Epithelial cell of prostate (primary cell): ENCODE measurements around the gene BCAS3.
"Not testable (repeated sequence)": the region's sequence is repeated elsewhere in the genome, so short reads cannot be mapped to it uniquely, and the experiment has no call there.

Source experiments
- DNase-seq: peaks from one replicate; pipeline ENCODE4 v3.0.0-alpha.2; 2011; ENCODE audit warnings: low read depth, low spot score
- H3K27ac ChIP-seq: fragments of 450-650 bp; 2 replicates; pipeline ENCODE4 v1.5.1; 2017; ENCODE audit warnings: mild to moderate bottlenecking

BCAS3 gene

DNA sequence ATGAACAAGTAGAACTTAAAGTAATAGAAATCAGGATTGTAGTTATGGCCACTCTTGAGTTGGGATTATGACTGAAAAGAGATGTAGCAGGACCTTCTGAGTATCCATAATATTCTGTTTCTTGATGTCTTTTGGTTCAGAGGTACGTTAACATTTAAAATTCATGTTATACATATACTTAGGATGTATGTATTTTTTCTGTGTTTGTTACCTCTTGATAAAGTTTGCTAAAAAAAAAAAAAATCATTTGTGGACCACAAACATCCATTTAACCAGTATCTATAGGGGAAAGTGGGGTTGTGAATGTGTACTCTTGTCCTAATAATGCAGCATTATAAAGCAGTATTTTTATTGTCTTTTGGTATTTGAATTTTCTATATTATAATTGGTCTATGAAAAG, 65.6 kb downstream of the BCAS3 start:
- no peak for DNase-seq
- peak overlapping the region; percentile 73 for H3K27ac ChIP-seq

- DNase-seq = peak; percentile 37
- H3K27ac ChIP-seq = peak overlapping the region; percentile 73
Observed at GRCh38 chr17:60743799-60744198, 66.1 kb downstream of the BCAS3 start.

DNA sequence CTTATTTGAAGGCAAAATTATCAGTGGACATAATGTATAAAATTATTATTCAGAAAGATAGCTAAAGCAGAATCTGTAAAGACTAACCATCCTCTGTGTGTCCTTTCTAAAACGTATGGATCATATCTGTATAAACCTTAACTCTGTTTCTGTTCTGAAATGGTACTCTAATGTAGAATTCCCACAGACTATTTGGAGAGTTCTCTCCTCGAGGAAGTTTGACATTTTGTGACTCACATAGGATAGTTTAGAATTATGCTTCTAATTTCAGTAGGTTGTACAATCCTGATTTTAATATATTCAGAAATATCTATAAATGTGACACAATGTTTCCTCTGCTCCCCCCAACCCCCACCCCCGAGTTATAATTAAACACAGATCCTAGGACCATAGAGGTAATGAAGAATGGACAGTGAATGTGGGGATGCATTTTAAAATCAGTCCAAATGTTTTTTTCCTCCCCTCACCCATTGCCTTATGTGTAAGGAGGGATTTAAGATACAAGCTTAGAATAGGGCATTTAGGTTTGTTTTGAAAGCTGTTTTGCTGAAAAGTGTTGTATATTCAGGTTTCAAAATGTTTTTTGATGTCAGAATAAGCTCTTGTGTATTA, 66.8 kb downstream of the BCAS3 start:
- H3K27ac ChIP-seq = peak overlapping the region; percentile 73

GRCh38 chr17:60745544-60745943, 67.9 kb downstream of the BCAS3 start:
- H3K27ac ChIP-seq = no peak overlapping the region
- DNase-seq = no peak

More for the DNA sequence above, 66.8 kb downstream of the BCAS3 start:
- DNase-seq = no peak

DNA sequence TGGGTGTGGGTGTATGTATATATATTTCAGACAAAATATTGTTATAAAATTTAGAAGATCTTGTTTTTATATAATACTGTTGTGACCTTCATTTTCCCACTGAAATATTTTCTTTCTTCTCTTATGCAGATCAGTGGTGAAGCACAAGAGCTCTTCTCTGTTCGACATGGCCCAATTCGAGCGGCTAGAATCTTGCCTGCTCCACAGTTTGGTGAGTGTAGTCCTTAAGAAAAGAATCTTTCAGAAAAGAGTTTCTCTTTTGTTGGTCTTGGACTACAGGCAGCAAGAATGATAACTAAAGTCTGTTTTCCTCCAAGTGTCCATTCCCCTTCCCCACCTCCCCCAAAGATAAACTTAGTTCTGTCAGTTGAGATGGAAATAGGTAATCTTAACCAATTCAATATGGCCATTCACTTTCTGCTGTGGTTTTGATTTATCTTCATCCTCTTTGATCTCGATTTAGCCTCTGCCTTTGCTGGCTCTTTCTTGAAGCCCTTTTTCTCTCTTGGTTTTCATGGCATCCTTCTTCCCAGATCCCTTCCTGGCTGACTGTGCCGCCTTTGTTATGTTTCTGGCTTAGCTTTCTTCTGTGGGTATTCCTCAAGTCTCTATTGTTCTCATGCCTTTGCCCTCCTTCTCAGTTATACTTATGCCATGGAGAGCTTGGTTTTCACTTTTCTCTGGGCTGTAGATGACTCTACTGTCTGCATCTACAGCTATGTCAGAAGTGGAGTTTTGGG, 69.6 kb downstream of the BCAS3 start:
- no peak for DNase-seq
- no peak overlapping the region for H3K27ac ChIP-seq

GRCh38 chr17:60748204-60748603, 70.6 kb downstream of the BCAS3 start:
- H3K27ac ChIP-seq = no peak overlapping the region
- DNase-seq = no peak

DNA sequence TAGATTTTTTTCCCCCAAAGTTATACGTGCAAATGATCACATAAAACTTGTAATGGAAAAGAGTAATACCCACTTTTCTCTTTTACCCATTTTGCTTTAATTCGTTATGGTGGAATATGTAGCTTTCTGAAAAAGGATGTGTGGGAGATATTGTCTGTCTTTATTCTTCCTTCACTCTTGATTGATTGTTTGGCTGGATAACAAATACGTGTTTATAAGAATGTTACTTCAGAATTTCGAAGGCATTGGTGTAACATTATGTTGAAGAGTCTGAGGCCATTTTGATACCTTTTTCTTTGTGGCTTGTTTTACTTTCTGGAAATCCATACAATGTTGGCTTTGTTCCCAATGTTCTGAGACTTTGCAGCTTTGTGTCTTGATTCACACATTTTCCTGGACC, 71.4 kb downstream of the BCAS3 start:
- no peak for DNase-seq
- H3K27ac ChIP-seq = no peak overlapping the region

DNA sequence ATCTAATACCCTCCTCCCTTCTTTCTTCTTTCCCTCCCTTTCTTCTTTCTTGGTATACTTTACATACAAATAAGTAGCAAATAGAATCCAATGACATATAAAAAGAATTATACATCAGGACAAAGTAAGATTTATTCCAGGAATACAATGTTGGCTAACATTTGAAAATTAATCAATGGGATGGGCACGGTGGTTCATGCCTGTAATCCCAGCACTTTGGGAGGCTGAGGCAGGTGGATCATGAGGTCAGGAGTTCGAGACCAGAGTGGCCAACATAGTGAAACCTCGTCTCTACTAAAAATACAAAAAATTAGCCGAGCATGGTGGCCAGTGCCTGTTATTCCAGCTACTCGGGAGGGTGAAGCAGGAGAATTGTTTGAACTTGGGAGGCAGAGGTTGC, 72.1 kb downstream of the BCAS3 start:
- no peak overlapping the region for H3K27ac ChIP-seq
- no peak for DNase-seq

GRCh38 chr17:60750640-60751039, 73.0 kb downstream of the BCAS3 start:
- DNase-seq = no peak
- H3K27ac ChIP-seq = no peak overlapping the region

GRCh38 chr17:60751884-60752283, 74.2 kb downstream of the BCAS3 start:
- no peak overlapping the region for H3K27ac ChIP-seq
- DNase-seq = no peak

DNA sequence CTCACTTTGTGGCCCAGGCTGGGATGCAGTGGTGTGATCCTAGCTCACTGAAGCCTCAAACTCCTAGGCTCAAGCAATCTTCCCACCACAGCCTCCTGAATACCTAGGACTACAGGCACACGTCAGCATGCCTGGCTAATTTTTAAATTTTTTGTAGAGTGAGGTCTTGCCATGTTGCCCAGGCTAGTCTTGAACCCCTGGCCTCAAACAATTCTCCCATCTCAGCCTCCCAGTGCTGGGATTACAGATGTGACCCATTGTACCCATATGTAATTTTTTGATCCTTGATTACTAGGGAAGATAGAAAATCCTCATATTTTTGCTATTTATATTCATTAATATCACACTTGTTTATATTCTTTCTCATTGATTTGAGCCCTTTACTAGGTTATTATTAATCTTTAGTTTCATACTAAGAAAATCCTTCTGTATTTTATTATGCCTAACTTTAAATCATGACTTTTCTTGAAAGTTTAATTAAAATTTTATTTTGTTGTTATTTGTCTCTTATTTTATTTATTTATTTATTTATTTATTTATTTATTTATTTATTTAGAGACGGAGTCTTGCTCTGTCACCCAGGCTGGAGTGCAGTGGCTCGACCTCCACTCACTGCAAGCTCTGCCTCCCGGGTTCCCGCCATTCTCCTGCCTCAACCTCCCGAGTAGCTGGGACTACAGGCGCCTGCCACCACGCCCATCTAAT, 75.4 kb downstream of the BCAS3 start:
- no peak overlapping the region for H3K27ac ChIP-seq
- no peak for DNase-seq

DNA sequence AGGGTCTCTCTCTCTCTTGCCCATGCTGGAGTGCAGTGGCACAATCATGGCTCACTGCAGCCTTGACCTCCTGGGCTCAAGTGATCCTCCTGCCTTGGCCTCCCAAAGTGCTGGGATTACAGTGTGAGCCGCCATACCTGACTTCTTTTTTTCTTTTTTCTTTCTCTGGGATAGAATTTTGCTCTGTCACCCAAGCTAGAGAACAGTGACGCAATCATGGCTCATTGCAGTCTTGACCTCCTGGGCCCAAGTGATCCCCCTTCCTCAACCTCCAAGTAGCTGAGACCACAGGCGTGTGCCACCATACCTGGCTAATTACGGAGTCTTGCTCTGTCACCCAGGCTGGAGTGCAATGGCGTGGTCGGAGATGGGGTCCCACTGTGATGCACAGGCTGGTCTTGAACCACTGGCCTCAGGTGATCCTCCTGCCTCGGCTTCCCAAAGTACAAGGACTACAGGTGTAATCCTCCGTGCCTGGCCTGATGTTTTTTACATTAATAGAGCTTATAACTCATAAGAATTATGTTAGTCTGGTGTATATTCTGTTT, 76.5 kb downstream of the BCAS3 start:
- no peak for DNase-seq
- no peak overlapping the region for H3K27ac ChIP-seq

DNA sequence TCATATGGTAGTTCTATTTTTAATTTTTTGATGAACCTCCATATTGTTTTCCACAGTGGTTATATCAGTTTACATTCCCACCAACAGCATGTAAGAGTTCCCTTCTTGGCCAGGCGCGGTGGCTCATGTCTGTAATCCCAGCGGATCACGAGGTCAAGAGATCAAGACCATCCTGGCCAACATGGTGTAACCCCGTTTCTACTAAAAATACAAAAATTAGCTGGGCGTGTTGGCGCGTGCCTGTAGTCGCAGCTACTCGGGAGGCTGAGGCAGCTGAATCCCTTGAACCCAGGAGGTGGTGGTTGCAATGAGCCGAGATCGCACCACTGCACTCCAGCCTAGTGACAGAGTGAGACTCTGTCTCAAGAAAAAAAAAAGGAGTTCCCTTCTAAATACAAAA, 79.1 kb downstream of the BCAS3 start:
- H3K27ac ChIP-seq, DNase-seq: not testable (repeated sequence)

DNA sequence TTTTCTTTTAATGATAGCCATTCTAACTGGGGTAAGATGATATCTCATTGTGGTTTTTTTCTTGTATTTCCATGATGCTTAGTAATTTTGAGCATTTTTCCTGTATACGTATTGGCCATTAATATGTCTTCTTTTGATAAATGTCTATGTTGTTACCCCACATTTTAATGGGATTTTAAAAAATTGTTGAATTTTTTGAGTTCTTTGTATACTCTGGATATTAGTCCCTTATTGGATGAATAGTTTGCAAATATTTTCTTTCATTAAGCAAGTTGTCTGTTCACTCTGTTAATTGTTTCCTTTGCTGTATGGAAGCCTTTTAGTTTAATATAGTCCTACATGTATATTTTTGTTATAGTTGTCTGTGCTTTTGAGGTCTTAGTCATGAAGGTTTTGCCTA, 79.8 kb downstream of the BCAS3 start:
- no peak overlapping the region for H3K27ac ChIP-seq
- no peak for DNase-seq

DNA sequence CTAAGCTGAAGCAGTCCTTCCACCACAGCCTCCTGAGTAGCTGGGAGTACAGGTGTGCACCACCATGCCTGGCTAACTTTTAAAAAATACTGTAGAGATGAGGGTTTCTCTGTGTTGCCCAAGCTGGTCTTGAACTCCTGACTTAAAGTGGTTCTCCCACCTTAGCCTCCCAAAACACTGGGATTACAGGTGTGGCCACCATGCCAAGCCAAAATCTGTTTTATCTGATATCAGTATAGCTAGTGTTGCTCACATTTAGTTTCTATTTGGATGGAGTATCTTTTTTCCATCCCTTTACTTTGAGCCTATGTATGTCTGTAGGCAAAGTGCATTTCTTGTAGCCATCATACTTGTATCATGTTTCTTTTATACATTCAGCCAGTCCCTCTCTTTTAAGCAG, 82.1 kb downstream of the BCAS3 start:
- DNase-seq = no peak
- no peak overlapping the region for H3K27ac ChIP-seq

GRCh38 chr17:60761301-60761700, 83.7 kb downstream of the BCAS3 start:
- DNase-seq = not testable (repeated sequence)

DNA sequence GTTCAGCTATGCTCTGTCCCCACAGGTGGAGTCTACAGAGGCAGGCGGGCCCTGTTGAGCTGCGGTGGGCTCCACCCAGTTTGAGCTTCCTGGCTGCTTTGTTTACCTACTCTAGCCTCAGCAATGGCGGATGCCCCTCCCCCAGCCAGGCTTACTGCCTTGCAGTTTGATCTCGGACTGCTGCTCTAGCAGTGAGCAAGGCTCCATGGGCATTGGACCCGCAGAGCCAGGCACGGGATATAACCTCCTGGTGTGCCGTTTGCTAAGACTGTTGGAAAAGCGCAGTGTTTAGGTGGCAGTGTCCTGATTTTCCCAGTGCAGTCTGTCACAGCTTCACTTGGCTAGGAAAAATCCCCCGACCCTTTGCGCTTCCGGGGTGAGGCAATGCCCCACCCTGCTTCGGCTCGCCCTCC, 89.1 kb downstream of the BCAS3 start:
- no peak for DNase-seq
- no peak overlapping the region for H3K27ac ChIP-seq

More at GRCh38 chr17:60761301-60761700, 83.7 kb downstream of the BCAS3 start:
- not testable (repeated sequence) for H3K27ac ChIP-seq

DNA sequence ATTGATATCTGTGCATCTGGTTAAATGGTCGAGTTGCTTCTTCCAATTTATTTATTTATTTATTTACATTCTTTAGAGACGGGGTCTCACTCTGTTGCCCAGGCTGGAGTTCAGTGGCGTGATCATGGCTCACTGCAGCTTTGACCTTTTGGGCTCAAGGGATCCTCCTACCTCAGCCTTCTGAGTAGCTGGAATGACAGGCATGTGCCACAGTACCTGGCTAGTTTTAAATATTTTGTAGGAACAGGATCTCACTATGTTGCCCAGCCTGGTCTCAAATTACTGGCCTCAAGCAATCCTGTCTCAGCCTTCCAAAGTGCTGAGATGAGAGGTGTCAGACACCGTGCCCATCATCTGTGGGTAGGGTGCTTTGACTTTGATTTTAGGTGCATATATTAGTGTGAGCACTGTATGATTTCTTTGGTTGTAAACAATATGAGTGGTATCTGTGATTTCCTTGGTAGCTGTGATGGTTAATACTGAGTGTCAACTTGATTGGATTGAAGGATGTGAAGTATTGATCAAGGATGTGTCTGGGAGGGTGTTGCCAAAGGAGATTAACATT, 90.2 kb downstream of the BCAS3 start:
- no peak overlapping the region for H3K27ac ChIP-seq
- DNase-seq = no peak

DNA sequence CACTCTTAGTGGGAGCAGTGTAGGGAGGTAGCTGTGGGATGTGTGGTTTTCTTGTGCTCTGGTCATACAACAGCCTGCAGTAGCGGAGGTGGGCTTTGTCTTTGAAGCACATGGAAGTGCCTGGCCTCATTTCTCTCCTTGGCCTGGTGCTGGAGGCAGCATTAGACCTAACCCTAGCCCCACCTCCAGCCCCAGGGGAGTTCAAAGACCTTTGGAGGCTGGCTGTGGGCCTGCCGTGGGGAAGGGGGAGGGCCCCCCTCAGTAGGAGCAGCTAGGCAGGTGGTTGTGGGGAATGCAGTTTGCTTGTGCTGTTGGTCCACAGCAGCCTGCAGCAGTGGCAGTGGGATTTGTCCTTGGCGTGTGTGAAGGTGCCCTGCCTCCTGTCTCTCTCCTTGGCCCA, 91.7 kb downstream of the BCAS3 start:
- H3K27ac ChIP-seq = no peak overlapping the region
- DNase-seq = no peak

GRCh38 chr17:60770946-60771422, 93.3 kb downstream of the BCAS3 start:
- H3K27ac ChIP-seq = no peak overlapping the region
- DNase-seq = no peak

DNA sequence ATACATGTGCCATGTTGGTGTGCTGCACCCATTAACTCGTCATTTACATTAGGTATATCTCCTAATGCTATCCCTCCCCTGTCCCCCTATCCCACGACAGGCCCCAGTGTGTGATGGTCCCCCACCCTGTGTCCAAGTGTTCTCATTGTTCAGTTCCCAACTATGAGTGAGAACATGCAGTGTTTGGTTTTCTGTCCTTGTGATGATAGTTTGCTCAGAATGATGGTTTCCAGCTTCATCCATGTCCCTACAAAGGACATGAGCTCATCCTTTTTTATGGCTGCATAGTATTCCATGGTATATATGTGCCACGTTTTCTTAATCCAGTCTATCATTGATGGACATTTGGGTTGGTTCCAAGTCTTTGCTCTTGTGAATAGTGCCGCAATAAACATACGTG, 94.0 kb downstream of the BCAS3 start:
- not testable (repeated sequence) for H3K27ac ChIP-seq, DNase-seq
